GM21367 (cell line): Measurements from ENCODE around the gene STRA8.

Experiments
- ATAC-seq: cut with Tn5 transposase; IDR thresholded peaks from one replicate; pipeline ENCODE4 v1.9.1; 2021; ENCODE audit not compliant: unreplicated experiment

Gene STRA8

GRCh38 chr7:135235841-135236240 is 2.2 kb downstream of the STRA8 start:
- ATAC-seq, result no peak

GRCh38 chr7:135236727-135237126 is 3.1 kb downstream of the STRA8 start:
- ATAC-seq, result peak; percentile 67

GRCh38 chr7:135238112-135238744 is 4.6 kb downstream of the STRA8 start:
- ATAC-seq, result no peak

- no peak for ATAC-seq
Measured at GRCh38 chr7:135239263-135239662, 5.6 kb downstream of the STRA8 start.

- no peak for ATAC-seq
Measured at GRCh38 chr7:135240441-135240840, 6.8 kb downstream of the STRA8 start.

GRCh38 chr7:135242096-135242684 is 8.6 kb downstream of the STRA8 start:
- no peak for ATAC-seq

- no peak for ATAC-seq
Measured at GRCh38 chr7:135245226-135246190, 11.9 kb downstream of the STRA8 start.

GRCh38 chr7:135246191-135246825 is 12.7 kb downstream of the STRA8 start:
- ATAC-seq, result no peak

GRCh38 chr7:135247746-135248471 is 14.3 kb downstream of the STRA8 start:
- no peak for ATAC-seq

- no peak for ATAC-seq
Measured at GRCh38 chr7:135248546-135248945, 14.9 kb downstream of the STRA8 start.

GRCh38 chr7:135251496-135252391 is 18.1 kb downstream of the STRA8 start:
- no peak for ATAC-seq

- no peak for ATAC-seq
Measured at GRCh38 chr7:135253851-135254771, 20.5 kb downstream of the STRA8 start.

GRCh38 chr7:135257790-135258189 is 24.2 kb downstream of the STRA8 start:
- ATAC-seq, result no peak

GRCh38 chr7:135258585-135258984 is 24.9 kb downstream of the STRA8 start:
- no peak for ATAC-seq

- ATAC-seq, result no peak
Measured at GRCh38 chr7:135259702-135260101, 26.1 kb downstream of the STRA8 start.

GRCh38 chr7:135260470-135260869 is 26.8 kb downstream of the STRA8 start:
- no peak for ATAC-seq

GRCh38 chr7:135260930-135261721 is 27.5 kb downstream of the STRA8 start:
- no peak for ATAC-seq
